Hepatocyte (in vitro differentiated cells): ENCODE measurements around the gene CCR5.

Source experiments
- CTCF ChIP-seq: fragments of 200-600 bp; sonication (generic); IDR thresholded peaks from 2 replicates; pipeline ENCODE4 v1.5.1; 2016; ENCODE audit warnings: antibody characterized with exemption, mild to moderate bottlenecking; ENCODE audit not compliant: poor library complexity
- EZH2 ChIP-seq: fragments of 200-600 bp; sonication (generic); IDR thresholded peaks from 2 replicates; pipeline ENCODE4 v1.6.1; 2016; ENCODE audit warnings: antibody characterized with exemption, mild to moderate bottlenecking, borderline replicate concordance

- no peak for TF ChIP-seq CTCF
- no peak for TF ChIP-seq EZH2
Observed at GRCh38 chr3:46351646-46352045, 19.1 kb upstream of the CCR5 start.
